SU-DHL-6 (cell line): ENCODE data around the gene MSL3.

ENCODE experiments used
- CTCF ChIP-seq: fragments of 200-600 bp; sonication (generic); IDR thresholded peaks from one replicate; pipeline ENCODE4 v1.5.1; 2017; ENCODE audit warnings: antibody characterized with exemption, mild to moderate bottlenecking, low read length, moderate library complexity; ENCODE audit not compliant: insufficient read depth, poor library complexity, severe bottlenecking
- EZH2phosphoT487 ChIP-seq: fragments of 200-600 bp; sonication (generic), shearing (Covaris generic); conservative IDR thresholded peaks from 2 replicates; pipeline ENCODE4 v1.6.1; 2018; ENCODE audit warnings: mild to moderate bottlenecking, antibody characterized with exemption, low read length, moderate library complexity, mixed read lengths

GRCh38 chrX:11792461-11793421, 34.7 kb downstream of the MSL3 start:
- TF ChIP-seq CTCF: no peak
- no peak for TF ChIP-seq EZH2phosphoT487
